Activated CD8-positive, alpha-beta T cell treated with anti-CD3 and anti-CD28 coated beads for 36 hours (primary cell): ENCODE measurements around the gene SOAT2. TPM values are rescaled to one million over a fixed set of nuclear protein-coding genes. Genes with fewer than 3 reads are reported as not detected.
"Not testable (repeated sequence)": the region's sequence is repeated elsewhere in the genome, so short reads cannot be mapped to it uniquely, and the experiment has no call there.

Source experiments
- ATAC-seq: fragments of 200-7000 bp; cut with Tn5 transposase; one replicate; pipeline ENCODE4 v1.10.0; 2021; ENCODE audit warnings: mild to moderate bottlenecking, moderate library complexity
- CTCF ChIA-PET: fragments of 350-600 bp; sonication (Branson Sonifier 250); formaldehyde crosslinking; loops from one replicate; lab custom pipeline; 2021; ENCODE audit warnings: antibody characterized with exemption; lab: Charles Lee
- POLR2A ChIA-PET: fragments of 350-600 bp; sonication (Branson Sonifier 250); formaldehyde crosslinking; loops from one replicate; lab custom pipeline; 2021; ENCODE audit warnings: antibody characterized with exemption; lab: Charles Lee
- DNase-seq: peaks from one replicate; pipeline ENCODE4 v3.0.0-alpha.2; 2020
- H3K27ac Mint-ChIP-seq: one replicate; pipeline ENCODE4 v1.8.0; 2021; ENCODE audit warnings: mild to moderate bottlenecking, mixed read lengths
- H3K27me3 Mint-ChIP-seq: one replicate; pipeline ENCODE4 v1.8.0; 2021; ENCODE audit warnings: mixed read lengths
- H3K36me3 Mint-ChIP-seq: one replicate; pipeline ENCODE4 v1.8.0; 2021; ENCODE audit warnings: low read depth, mixed read lengths
- H3K4me1 Mint-ChIP-seq: one replicate; pipeline ENCODE4 v1.8.0; 2021; ENCODE audit warnings: low read depth, mixed read lengths
- H3K4me3 Mint-ChIP-seq: one replicate; pipeline ENCODE4 v1.8.0; 2021; ENCODE audit warnings: mild to moderate bottlenecking, moderate library complexity, mixed read lengths
- H3K9me3 Mint-ChIP-seq: one replicate; pipeline ENCODE4 v1.8.0; 2021; ENCODE audit warnings: mixed read lengths
- intact Hi-C: fragments of 100-400 bp; cut with micrococcal nuclease; formaldehyde crosslinking; loops from one replicate; pipeline ENCODE4 v1.10.0; 2022
- total RNA-seq, 2 experiments: library from RNA; stranded (reverse); gene quantifications; one replicate each; pipeline ENCODE4 v1.2.3, GENCODE V29; 2021
- TF ChIP-seq, protein P1 (sequence below): fragments of 200-600 bp; IDR thresholded peaks from one replicate; pipeline ENCODE4 v1.8.0; 2022; ENCODE audit warnings: antibody characterized with exemption, mild to moderate bottlenecking

The SOAT2 gene
- total RNA-seq, 2 experiments from 2014 or later = 5.3 to 6.7 TPM

GRCh38 chr12:53090105-53090504 is 13.2 kb upstream of the SOAT2 start:
- Mint-ChIP-seq H3K4me3 (no peak overlapping the region), H3K9me3 (no peaks in the 10 kb centered on the region), H3K4me1 (peaks cover 3% of the 10 kb centered on the region), H3K27me3 (no peaks in the 10 kb centered on the region), H3K36me3 (no peaks in the 10 kb centered on the region), H3K27ac (no peak overlapping the region)
- DNase-seq (no peak), ATAC-seq (no peak)
- ChIA-PET POLR2A (interaction anchor here (0.9 to 1.1 kb wide), 2 partner anchors 12 to 24 kb away, joined by 3 read pairs; no protein-coding TSS in a partner anchor), CTCF (interaction anchor here (1.0 to 31.8 kb wide), 4 partner anchors 9 to 205 kb away, joined by 3 to 553 read pairs (median 12); partner anchors contain the start of gene SPRYD3)
- TF ChIP-seq, protein P1, sequence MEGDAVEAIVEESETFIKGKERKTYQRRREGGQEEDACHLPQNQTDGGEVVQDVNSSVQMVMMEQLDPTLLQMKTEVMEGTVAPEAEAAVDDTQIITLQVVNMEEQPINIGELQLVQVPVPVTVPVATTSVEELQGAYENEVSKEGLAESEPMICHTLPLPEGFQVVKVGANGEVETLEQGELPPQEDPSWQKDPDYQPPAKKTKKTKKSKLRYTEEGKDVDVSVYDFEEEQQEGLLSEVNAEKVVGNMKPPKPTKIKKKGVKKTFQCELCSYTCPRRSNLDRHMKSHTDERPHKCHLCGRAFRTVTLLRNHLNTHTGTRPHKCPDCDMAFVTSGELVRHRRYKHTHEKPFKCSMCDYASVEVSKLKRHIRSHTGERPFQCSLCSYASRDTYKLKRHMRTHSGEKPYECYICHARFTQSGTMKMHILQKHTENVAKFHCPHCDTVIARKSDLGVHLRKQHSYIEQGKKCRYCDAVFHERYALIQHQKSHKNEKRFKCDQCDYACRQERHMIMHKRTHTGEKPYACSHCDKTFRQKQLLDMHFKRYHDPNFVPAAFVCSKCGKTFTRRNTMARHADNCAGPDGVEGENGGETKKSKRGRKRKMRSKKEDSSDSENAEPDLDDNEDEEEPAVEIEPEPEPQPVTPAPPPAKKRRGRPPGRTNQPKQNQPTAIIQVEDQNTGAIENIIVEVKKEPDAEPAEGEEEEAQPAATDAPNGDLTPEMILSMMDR = no peak
- intact Hi-C loops = no loop called here

GRCh38 chr12:53090554-53090953 is 12.7 kb upstream of the SOAT2 start:
- Mint-ChIP-seq H3K27me3 (no peaks in the 10 kb centered on the region), H3K27ac (no peak overlapping the region), H3K4me3 (no peak overlapping the region), H3K36me3 (no peaks in the 10 kb centered on the region), H3K9me3 (no peaks in the 10 kb centered on the region), H3K4me1 (peaks cover 3% of the 10 kb centered on the region)
- ChIA-PET CTCF (interaction anchor here (1.0 to 31.8 kb wide), 4 partner anchors 9 to 205 kb away, joined by 3 to 553 read pairs (median 12); partner anchors contain the start of gene SPRYD3), POLR2A (interaction anchor here (0.8 to 1.1 kb wide), 3 partner anchors 13 to 36 kb away, joined by 3 read pairs; no protein-coding TSS in a partner anchor)
- TF ChIP-seq, protein P1 = no peak
- ATAC-seq (no peak), DNase-seq (no peak)
- intact Hi-C loops = no loop called here

DNA sequence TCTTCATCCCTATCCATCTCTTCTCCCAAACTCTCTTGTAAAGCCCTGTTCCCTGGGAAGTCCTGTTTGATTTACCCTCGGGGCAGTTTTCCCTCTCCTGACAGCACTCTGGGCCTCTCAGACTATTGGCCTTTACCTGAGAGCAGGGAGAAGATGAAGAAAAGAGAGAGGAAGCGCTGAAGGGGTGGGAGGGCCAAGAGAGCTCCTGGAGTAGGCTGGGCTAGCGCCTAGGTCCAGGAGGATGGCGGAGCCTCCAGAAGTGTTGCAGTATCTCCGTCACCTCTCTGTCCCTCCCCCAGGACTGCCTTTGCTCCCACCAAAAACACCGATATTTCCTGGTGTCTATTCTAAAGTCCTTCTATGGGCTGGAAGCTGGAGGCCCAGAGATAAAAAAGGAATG is 11.5 kb upstream of the SOAT2 start:
- POLR2A ChIA-PET = interaction anchor here (0.6 to 1.1 kb wide), 2 partner anchors 11 to 44 kb away, joined by 3 read pairs; no protein-coding TSS in a partner anchor
- no peak overlapping the region for H3K4me3 Mint-ChIP-seq
- no peak for ATAC-seq
- H3K9me3 Mint-ChIP-seq = no peaks in the 10 kb centered on the region
- no peak for DNase-seq
- no peaks in the 10 kb centered on the region for H3K36me3 Mint-ChIP-seq
- H3K27ac Mint-ChIP-seq = no peak overlapping the region
- H3K4me1 Mint-ChIP-seq = peaks cover 7% of the 10 kb centered on the region
- H3K27me3 Mint-ChIP-seq = no peaks in the 10 kb centered on the region
- intact Hi-C loops = no loop called here
- TF ChIP-seq, protein P1 = no peak
- CTCF ChIA-PET = interaction anchor here (4.6 to 31.8 kb wide), 2 partner anchors 12 to 23 kb away, joined by 20 to 553 read pairs; partner anchors contain the start of gene SPRYD3

- Mint-ChIP-seq H3K9me3 (no peaks in the 10 kb centered on the region), H3K27me3 (peaks cover 2% of the 10 kb centered on the region), H3K27ac (no peak overlapping the region), H3K4me1 (peaks cover 22% of the 10 kb centered on the region), H3K4me3 (no peak overlapping the region), H3K36me3 (no peaks in the 10 kb centered on the region)
- POLR2A ChIA-PET = interaction anchor here (1.2 to 1.3 kb wide), 2 partner anchors 9 to 15 kb away, joined by 5 read pairs; partner anchors contain the start of genes SOAT2 and SPRYD3
- CTCF ChIA-PET = interaction anchor here (0.6 to 31.8 kb wide), 6 partner anchors 8 to 56 kb away, joined by 3 to 553 read pairs (median 4); partner anchors contain the start of genes SOAT2 and SPRYD3
- no peak for DNase-seq
- TF ChIP-seq, protein P1 = no peak
- ATAC-seq = no peak
- intact Hi-C loops = no loop called here
These were observed 9.4 kb upstream of the SOAT2 start for GRCh38 chr12:53093777-53094393.

DNA sequence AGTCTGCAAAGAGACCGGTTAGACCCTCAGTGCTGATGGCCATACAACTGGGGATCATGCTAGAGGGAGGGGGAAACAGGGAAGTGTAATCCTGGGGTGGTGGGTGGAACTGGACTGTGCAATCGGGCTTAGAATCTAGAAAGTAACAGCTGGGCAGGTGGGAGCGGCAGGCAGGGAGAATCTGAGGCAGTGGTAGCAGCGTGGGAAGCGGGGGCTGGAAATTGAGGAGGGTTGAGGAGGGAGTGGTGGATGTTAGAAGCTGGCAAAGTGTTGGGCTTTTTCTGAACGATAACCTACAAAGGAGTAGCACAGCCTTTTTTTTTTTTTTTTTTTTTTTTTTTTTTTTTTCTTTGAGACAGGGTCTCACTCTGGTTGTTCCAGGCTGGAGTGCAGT is 8.9 kb upstream of the SOAT2 start:
- TF ChIP-seq, protein P1 = no peak
- Mint-ChIP-seq H3K36me3 (no peaks in the 10 kb centered on the region), H3K27me3 (peaks cover 2% of the 10 kb centered on the region), H3K4me3 (no peak overlapping the region), H3K27ac (no peak overlapping the region), H3K4me1 (peaks cover 27% of the 10 kb centered on the region), H3K9me3 (no peaks in the 10 kb centered on the region)
- no peak for DNase-seq
- ChIA-PET CTCF (interaction anchor here (0.6 to 31.8 kb wide), 5 partner anchors 8 to 56 kb away, joined by 3 to 553 read pairs (median 4); partner anchors contain the start of genes SOAT2 and SPRYD3), POLR2A (interaction anchor here (1.3 kb wide), 1 partner anchor 9 kb away, joined by 5 read pairs; the partner anchor contains the start of gene SOAT2)
- intact Hi-C loops = no loop called here
- ATAC-seq = no peak

DNA sequence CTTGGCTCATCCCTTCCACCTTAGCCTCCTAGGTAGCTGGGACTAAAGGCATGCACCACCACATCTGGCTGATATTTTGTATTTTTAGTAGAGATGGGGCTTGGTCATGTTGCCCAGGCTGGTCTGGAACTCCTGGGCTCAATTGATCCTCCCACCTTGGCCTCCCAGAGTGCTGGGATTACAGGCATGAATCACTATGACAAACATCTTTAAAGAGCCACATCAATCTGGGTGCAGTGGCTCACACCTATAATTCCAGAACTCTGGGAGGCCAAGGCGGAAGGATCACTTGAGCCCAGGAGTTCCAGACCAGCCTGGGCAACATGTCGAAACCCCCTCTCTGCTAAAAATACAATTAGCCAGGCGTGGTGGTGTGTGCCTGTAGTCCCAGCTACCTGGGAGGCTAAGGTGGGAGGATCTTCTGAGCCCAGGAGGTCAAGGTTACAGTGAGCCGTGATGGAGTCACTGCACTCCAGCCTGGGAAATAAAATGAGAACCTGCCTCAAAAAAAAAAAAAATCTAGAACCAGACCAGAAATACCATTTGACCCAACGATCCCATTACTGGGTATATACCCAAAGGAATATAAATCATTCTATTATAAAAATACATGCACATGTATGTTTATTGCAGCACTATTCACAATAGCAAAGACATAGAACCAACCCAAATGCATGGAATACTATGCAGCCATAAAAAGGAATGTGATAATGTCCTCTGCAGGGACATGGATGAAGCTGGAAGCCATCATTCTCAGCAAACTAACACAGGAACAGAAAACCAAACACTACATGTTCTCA is 8.3 kb upstream of the SOAT2 start:
- H3K27me3 Mint-ChIP-seq, H3K4me3 Mint-ChIP-seq, POLR2A ChIA-PET, H3K9me3 Mint-ChIP-seq, intact Hi-C loops, H3K27ac Mint-ChIP-seq, ATAC-seq, H3K36me3 Mint-ChIP-seq, DNase-seq: not testable (repeated sequence)
- CTCF ChIA-PET = interaction anchor here (31.8 kb wide), 1 partner anchor 26 kb away, joined by 553 read pairs; no protein-coding TSS in a partner anchor
- peaks cover 28% of the 10 kb centered on the region for H3K4me1 Mint-ChIP-seq
